ENCODE results near the gene JOSD2.

The JOSD2 gene

GRCh38 chr19:50510121-50510670, 795 bp downstream of the JOSD2 start:
- no peak for DNase-seq (ENCODE audit: low read depth)
- peak overlapping the region; percentile 70 for H3K4me3 ChIP-seq (ENCODE audit: control insufficient read depth, low read depth, low read length)
- no peak for TF ChIP-seq CTCF (IDR thresholded peaks at IDR 0.05; ENCODE audit: control insufficient read depth, insufficient read depth, low read depth, low read length, missing control alignments)

- DNase-seq (ENCODE audit: low read depth): no peak
- TF ChIP-seq CTCF (IDR thresholded peaks at IDR 0.05; ENCODE audit: control insufficient read depth, insufficient read depth, low read depth, low read length, missing control alignments): no peak
- H3K4me3 ChIP-seq (ENCODE audit: control insufficient read depth, low read depth, low read length): no peak overlapping the region
These were observed 1.6 kb downstream of the JOSD2 start for GRCh38 chr19:50509366-50509765.

- H3K4me3 ChIP-seq (ENCODE audit: control insufficient read depth, low read depth, low read length): no peak overlapping the region
- DNase-seq (ENCODE audit: low read depth): no peak
- no peak for TF ChIP-seq CTCF (IDR thresholded peaks at IDR 0.05; ENCODE audit: control insufficient read depth, insufficient read depth, low read depth, low read length, missing control alignments)
These were observed 2.2 kb downstream of the JOSD2 start for GRCh38 chr19:50508843-50509190.

- H3K4me3 ChIP-seq (ENCODE audit: control insufficient read depth, low read depth, low read length): no peak overlapping the region
- TF ChIP-seq CTCF (IDR thresholded peaks at IDR 0.05; ENCODE audit: control insufficient read depth, insufficient read depth, low read depth, low read length, missing control alignments): no peak
- DNase-seq (ENCODE audit: low read depth): no peak
These were observed 3.6 kb downstream of the JOSD2 start for GRCh38 chr19:50507376-50507775.

- DNase-seq (ENCODE audit: low read depth): no peak
- no peak for TF ChIP-seq CTCF (IDR thresholded peaks at IDR 0.05; ENCODE audit: control insufficient read depth, insufficient read depth, low read depth, low read length, missing control alignments)
- H3K4me3 ChIP-seq (ENCODE audit: control insufficient read depth, low read depth, low read length): no peak overlapping the region
These were observed 4.3 kb downstream of the JOSD2 start for GRCh38 chr19:50506700-50507099.

- TF ChIP-seq CTCF (IDR thresholded peaks at IDR 0.05; ENCODE audit: control insufficient read depth, insufficient read depth, low read depth, low read length, missing control alignments): no peak
- DNase-seq (ENCODE audit: low read depth): no peak
- H3K4me3 ChIP-seq (ENCODE audit: control insufficient read depth, low read depth, low read length): no peak overlapping the region
These were observed 5.0 kb downstream of the JOSD2 start for GRCh38 chr19:50505856-50506611.

All from AG09309 (cell line).